ENCODE measurements around the gene HARBI1.

The HARBI1 gene

DNA sequence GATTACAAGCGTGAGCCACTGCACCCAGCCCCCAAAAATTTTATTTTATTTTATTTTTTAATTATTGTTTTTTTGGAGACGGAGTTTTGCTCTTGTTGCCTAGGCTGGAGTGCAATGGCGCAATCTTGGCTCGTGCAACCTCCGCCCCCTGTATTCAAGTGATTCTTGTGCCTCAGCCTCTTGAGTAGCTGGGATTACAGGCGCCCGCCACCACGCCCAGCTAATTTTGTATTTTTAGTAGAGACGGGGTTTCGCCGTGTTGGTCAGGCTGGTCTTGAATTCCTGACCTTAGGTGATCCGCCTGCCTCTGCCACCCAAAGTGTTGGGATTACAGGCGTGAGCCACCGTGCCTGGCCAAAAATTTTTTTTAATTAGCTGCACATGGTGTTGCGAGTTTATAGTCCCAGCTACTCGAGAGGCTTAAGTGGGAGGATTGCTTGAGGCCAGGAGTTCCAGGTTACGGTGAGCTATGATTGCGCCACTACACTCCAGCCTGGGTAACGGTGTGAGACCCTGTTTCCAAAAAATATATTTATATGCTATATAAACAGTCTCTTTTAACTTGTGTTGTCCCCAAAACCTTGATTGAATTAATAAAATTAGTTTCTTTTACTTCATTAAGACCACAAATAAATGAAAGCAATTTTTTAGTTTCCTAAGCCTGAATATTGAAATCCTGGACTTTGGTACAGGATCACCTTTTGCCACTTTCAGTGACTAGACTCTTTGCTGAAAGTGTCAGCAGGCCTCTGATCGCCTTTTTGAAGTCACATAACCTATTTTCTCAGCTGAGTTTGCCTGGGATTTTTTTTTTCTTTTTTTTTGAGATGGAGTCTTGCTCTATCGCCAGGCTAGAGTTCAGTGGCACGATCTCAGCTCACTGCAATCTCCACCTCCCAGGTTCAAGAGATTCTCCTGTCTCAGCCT, 16.5 kb upstream of the HARBI1 start:
- no peak for FAIRE-seq

DNA sequence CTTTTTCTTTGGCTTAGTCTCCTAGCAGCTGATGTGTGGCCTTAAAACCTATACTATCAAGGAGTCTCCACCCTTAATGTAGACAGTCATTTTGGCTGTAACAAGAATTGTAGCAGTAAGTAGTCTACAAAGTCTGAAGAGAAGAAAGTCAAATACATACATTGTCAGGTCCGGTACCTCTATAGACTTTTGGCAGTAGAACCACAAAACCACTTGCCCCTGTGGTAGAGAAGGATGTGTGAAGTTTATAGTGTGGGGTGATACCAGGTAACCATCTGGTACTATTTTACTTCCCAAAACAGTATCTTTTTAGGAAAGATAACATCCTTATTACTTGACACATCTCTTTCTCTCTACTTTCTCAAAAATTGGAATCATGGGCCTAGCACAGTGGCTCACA, 15.5 kb upstream of the HARBI1 start:
- no peak for FAIRE-seq

DNA sequence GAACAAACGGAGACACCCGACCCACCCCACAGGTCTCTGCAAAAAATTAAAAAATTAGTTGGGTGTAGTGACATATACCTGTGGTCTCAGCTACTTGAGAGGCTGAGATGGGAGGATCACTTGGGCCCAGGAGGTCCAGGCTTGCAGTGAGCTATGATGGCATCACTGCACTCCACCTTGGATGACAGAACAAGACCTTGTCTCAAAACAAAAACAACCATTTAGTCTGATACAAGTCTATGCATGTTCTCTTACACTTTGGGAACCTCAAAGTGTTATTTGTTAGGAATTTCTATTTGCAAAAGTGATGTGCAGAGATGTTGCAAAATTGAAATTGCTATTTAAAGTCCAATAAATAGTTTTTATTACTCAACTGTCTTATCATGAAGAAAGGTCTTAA, 14.6 kb upstream of the HARBI1 start:
- no peak for FAIRE-seq

DNA sequence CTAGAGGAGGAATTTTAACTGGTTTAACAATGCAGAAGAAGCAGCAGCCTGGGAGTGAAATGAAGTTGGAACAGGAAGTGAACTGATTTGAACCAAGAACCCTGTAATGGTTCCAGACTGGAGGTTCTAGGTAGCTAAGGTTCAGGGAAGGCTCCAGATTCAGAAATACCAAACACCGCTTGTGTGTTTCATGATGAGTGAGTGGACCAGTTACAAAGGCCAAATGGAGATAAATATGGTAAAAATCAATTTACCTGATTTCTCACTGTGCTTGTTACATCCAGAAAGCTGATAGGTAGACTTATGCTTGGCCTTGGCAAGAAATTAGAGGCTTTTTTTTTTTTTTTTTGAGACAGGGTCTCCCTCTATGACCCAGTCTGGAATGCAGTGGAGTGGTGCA, 13.2 kb upstream of the HARBI1 start:
- no peak for FAIRE-seq

DNA sequence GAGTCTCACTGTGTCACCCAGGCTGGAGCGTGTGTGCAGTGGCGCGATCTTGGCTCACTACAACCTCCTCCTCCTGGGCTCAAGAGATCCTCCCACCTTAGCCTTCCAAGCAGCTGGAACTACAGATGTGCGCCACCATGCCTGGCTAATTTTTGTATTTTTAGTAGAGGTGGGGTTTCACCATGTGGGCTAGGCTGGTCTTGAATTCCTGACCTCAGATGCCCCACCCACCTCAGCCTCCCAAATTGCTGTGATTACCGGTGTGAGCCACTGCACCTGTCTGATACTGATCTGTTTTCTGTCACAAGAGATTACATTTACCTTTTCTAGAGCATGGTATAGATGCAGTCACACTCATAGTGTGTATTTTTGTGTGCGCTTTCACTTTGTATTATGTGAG, 11.9 kb upstream of the HARBI1 start:
- FAIRE-seq = no peak

DNA sequence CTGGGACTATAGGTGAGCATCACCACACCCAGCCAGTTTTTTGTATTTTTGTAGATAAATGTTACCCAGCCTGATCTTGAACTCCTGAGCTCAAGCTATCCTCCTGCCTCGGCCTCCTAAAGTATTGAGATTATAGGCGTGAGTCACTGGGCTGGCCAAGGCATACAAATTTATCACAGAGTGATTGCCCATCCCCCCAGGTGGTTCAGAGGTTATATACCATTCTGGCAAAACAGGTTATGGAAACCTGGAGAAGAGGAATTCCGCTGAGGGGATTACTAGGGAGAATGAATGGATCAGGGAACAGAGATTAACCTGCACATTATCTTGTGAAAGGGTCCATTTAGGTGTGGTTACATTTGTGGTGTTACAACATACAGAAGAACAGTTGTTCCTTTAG, 8.4 kb upstream of the HARBI1 start:
- no peak for FAIRE-seq

DNA sequence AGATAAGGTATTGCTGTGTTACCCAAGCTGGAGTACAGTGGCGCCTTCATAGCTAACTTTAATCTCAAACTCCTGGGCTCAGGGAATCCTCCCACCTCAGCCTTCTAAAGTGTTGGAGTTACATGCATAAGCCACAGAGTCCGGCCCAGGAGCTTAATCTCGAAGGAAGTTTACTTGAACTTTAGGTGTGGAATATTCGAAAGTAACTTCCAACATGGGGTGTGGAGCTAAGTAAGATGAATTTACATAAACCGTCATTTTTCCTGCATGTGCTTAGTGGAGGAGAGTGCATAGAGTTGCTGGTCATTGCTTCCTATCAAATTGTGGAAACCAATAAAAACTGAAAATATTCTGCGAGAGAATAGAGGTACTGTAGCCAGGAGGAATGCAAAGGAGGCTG, 1.8 kb upstream of the HARBI1 start:
- FAIRE-seq = no peak

DNA sequence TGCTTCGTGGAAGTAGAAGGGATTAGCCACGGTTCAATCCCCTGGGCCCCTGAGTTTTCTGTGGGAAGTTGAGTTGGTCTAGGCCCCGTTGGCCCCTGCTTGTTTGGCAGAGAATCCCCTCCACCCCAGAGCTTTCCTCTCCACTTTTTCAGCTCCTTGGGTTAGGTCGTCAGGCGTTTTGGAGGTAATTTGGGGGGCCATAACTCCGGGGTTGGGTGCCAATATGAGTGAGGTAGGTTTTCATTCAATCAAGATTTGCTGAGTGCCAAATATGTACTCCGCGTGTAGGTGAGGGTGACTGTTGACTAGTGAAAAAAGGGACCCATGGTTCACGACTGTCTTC, 916 bp upstream of the HARBI1 start:
- no peak for FAIRE-seq

DNA sequence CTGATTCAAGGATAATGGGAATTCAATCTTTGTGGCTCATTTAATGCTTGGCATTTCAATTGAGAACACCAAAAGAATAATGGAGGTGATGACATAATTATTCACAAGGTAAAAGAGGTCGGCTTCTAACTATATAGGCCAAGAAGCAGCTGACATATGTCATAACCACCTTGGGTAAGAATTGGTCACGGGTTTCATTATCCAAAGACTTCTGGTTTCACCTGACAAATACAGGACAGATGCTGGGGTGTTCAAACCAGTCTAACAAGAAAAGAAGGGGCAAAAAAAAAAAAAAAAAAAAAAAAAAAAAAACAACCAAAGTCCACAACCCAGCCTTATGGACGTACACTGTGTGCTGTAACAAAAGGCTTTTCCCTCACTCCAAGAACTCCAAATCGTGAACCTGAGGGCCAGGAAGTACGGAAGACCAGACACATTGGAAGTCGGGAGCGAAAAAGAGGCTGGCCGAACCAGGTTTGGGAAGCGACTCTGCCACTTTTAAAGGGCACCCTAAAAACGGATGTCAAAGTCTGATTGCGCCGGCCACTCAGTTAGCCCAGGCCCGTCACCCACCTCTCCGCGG, 385 bp downstream of the HARBI1 start:
- FAIRE-seq = no peak

DNA sequence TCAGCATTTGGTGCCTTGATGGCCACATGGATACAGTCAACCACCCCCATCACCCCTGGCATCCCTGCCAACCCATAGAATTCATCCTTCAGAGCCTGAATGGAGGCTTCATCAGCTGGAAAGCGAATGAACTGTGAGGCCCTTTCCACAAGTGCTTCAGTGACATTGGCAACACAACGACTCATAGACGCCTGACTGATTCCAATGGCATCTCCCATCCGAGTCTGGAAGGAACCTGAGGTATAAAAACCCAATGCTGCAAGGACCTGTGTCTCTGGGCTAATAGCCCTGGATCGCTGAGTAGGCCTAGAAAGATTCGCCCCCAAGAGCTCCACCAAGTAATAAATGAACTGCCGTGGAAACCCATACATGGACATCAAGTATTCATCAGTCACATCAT, 1.3 kb downstream of the HARBI1 start:
- FAIRE-seq = no peak

DNA sequence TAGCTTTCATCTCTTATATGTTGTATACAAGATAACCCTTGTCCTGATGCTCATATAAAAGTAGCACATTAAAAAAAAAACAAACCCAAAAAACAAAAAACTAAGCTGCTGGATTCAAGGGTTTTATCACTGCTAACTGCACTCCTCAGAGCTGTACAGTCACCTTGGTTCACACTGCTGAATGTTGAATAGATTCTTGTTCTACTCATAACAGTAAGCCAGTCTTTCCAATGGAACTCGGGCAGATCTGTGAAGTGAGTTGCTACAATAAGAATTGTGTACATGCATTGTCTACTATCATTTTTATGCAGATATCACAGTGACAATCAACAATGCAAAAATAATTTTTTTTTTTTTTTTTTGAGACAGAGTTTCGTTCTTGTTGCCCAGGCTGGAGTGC, 4.7 kb downstream of the HARBI1 start:
- FAIRE-seq = no peak

DNA sequence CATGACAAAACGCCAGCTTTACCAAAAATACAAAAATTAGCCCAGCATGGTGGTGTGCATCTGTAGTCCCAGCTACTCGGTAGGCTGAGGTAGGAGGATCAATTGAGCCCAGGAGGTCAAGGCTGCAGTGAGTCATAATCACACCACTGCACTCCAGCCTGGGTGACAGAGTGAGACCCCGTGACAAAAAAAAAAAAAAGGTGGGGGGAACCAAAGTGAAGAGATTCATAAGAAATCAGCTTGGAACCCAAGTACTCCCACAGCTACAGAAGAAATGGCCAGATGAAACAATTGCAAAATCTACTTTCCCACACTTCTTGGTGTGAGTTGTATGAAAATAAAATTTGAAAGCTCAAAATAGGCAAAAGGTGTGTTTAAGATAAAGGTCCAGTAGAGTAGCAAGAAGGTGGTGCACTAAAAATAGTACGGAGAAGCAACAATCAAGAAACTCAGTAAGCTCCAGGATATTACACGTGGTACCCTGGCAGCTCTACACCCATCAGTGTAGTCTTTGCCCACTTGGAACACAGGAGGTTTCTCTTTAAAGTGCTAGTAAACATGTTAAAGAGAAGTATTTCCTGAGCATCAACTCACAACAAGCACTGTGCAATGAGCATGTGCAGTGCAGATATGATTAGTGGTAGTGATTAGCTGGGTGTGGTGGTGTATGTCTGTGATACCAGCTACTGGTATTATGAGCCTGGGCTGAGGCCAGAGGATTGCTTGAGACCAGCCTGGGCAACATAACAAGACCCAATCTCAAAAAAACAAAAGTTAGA, 5.3 kb downstream of the HARBI1 start:
- no peak for FAIRE-seq

DNA sequence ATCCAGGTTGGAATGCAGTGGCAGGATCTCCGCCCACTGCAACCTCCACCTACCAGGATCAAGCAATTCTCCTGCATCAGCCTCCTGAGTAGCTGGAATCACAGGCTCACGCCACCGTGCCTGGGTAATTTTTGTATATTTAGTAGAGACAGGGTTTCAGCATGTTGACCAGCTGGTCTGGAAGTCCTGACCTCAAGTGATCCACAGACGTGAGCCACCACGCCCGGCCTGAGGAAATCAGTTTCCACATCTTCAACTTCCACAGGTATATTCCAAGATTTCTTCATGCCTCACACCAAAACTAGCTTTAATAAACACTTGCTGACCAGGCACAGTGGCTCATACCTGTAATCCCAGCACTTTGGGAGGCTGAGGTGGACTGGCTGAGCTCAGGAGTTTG, 7.6 kb downstream of the HARBI1 start:
- no peak for FAIRE-seq

DNA sequence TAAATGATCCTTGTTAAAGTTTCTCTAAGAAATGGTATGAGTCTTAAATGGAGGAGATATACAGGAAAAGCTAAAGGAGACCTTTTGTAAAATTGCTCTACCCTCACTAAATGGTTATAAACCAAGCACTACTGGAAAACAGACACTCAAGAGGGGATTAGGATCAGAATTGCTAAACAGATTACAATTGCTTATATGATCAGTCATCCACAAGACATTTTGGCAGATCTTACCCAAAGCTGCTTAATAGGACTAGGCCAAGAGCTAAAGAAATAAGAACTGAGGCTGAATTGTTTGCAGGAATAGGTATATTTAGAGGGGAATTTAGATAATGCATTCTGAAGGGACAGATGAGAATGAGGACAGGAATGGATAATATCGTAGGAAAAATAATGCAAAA, 9.5 kb downstream of the HARBI1 start:
- no peak for FAIRE-seq

DNA sequence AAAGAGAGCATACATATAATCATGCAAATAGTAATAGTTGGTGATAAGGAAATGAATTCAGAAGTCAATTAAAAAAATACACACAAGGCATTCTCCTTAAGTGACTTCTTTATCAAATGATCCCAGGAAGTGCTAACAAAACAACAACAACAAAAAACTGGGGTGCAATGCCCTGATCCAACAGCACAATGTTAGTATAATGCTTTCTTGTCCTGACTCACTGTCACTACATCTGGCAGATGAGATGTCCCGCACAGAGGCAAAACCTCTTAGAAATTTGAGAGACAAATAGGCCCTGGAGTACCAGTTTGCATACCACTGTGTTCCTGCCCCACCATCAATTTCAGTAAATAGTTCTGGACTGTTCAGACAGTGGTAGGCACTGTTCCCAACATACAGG, 12.2 kb downstream of the HARBI1 start:
- FAIRE-seq = no peak

DNA sequence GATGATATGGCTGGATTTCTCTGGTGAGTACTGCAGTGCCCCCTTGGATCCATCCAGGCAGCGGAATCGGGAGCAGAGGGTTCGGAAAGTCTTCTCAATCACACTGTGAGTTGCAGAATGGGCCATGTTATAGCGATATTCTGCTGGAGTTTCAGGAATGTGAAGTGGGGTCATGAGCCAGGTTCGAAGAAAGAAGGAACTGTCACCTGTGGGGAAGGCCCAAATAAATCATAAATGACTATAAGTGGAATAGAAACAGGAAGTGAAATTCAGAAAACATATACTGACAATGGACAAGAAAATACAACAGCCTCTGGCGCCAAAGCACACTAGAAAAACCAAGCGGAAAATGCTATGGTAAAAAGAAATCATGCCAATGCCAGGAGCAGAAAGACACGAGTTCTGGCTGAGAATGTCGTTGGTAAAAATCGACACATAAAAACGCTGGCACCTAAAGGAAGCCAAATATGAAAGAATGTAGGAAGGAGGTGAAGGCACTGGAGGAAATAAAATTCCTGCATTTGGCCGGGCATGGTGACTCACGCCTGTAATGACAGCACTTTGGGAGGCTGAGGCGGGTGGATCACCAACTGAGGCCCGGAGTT, 13.2 kb downstream of the HARBI1 start:
- FAIRE-seq = no peak

DNA sequence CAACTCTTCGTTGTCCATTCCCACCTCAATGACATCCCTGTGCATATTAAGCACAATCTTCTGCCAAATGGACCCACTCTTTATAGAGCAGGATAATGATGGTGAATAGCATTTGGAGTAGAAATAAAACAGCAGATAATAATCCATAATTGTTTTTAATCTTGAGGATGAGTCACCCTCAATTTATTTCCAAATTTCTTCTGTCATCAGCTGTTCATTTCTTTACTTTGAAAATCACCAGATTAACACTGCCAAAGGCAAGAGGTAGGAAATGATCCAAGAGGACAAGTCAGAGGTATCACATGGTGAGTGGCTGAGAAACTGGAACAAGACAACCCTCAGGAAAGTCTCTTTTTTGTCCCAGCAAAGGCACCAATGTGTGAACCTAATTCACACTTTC, 15.9 kb downstream of the HARBI1 start:
- no peak for FAIRE-seq

DNA sequence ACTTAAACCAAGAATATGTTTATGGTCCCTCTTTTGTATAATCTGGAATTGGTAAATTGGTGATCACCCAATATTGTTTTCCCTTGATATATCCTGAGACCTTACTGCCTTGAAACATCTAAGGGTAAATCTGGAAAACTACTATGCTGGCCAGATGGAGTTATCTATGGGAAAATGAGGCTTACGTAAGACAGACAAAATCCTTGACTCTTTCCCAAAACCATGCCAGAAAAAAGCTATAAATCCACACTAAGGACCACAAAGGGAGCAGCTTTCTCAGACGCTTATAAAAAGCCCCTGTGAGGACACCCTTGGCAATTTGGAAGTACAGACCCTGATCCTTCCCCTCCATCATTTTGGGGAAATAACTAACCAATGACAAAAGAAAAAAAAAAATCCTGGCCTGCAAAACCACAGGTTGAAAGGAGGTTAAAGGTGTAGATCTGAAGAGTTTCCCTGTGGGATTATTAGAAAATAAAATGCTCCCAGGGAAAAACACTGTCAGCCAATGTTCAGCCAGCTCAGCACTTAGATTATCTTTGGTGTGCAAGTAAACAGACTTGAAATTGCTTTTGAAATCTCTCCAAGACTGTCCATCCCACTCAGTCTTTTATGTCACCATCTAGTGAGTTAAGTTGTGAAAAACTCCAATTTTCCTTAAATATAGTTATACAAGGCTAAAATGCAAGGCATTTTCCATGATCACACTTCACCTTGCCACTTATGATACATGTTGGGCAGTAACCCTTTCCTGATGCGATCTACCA, 16.6 kb downstream of the HARBI1 start:
- no peak for FAIRE-seq

DNA sequence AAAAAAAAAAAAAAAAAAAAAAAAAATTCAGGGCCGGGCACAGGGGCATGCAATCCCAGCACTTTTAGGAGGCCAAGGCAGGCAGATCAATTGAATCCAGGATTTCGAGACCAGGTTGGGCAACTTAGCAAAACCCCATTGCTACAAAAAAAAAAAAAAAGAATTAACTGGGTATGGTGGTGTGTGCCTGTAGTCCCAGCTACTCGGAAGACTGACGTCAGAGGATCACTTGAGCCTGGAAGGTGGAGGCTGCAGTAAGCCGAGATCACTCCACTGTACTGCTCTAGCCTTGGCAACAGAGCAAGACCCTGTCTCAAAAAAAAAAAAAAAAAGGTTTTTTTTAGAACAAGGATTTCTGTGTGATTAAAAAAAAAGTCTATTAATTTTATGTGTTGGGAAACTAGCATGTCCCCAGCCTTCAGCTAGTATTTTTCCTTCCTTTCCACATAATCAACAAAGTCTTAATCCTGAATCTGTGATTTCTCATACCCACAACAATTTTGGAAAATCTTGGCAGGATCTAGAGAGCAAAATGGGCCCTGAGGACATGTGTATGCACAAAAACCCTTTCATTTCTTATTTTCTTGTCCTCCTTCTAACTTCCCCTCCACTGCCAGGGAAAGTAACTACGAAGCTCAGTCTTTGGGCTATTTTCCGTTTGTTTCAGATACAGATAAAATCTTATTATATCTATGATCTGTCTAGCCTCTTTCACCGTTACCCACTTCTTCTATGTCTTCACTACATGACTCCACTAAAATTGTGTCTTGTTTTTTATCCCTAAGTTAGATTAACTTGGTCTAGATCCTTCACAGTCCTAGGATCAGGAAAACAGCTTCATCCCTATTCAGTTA, 17.5 kb downstream of the HARBI1 start:
- FAIRE-seq = no peak

DNA sequence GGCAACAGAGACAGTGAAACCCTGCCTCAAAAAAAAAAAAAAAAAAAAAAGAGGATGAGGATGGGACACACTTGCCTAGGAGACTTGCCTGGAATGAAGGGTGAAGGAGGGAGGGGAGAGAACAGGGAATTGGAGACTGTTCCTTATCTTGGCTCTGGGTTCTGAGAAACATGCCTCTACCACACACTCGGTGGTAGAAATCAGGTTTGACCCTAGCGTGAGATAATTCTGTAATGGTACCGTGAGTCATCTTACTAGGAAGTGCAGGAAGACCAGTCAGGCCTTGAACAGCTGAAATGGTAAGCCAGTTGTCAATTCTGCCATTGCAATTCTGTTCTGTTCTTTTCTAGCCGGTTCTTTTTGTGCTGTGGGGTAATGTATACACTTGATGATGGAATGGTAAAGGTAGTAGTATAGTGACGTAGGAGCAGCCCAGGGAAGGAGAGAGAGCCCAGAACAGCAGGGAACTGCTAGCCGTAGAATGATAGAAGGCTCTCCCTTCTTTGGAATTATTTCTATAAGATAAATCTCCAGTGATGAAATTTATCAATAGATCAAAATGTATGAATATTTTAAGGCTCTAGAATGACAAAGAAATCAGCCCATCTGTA, 19.3 kb downstream of the HARBI1 start:
- FAIRE-seq = no peak

DNA sequence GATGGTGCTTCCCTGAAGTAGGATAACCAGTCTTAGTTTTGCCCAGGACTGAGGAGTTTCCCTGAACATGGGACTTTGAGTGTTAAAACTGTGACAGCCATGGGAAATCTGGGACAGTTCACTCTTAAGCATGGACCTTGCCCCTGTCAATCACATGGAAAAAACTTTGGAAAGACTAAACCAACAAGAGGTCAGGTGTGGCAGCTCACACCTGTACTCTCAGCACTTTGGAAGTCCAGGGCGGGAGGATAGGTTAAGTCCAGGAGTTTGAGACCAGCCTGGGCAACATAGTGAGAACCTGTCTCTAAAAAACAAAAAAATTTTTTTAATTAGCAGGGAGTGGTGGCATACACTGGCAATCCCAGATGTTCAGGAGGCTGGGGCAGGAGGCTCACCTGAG, 19.9 kb downstream of the HARBI1 start:
- FAIRE-seq = no peak

Data from A204.1 (cell line).